ENCODE measurements around the gene LONP2. TPM values are rescaled to one million over a fixed set of nuclear protein-coding genes. Genes with fewer than 3 reads are reported as not detected.

Gene LONP2
- total and polyA plus RNA-seq, 9 of the 15 experiments (the other 6 are each of a cell fraction or from before 2014, with no cell fraction given): 8.1 to 41.2 (median 25.6) TPM

DNA sequence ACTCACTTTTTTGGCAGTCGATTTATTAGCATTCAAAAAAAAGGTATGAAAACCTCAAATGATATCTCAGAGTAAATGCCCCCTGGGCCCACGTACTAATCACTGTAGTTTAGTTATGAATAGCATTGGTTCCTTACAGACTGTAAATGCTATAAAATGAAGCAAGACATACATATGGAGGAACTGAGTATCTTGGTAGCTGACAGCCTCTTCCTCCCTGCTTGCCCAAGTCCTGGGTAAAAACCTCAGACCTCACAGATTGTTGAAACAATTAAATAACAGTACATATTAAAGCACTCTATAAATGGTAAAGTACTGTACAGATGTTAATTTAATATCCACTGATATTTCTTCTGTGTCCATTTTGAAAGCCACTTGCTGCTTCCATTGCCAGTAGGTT, 36.4 kb downstream of the LONP2 start (continued):
- TF ChIP-seq, protein P1, sequence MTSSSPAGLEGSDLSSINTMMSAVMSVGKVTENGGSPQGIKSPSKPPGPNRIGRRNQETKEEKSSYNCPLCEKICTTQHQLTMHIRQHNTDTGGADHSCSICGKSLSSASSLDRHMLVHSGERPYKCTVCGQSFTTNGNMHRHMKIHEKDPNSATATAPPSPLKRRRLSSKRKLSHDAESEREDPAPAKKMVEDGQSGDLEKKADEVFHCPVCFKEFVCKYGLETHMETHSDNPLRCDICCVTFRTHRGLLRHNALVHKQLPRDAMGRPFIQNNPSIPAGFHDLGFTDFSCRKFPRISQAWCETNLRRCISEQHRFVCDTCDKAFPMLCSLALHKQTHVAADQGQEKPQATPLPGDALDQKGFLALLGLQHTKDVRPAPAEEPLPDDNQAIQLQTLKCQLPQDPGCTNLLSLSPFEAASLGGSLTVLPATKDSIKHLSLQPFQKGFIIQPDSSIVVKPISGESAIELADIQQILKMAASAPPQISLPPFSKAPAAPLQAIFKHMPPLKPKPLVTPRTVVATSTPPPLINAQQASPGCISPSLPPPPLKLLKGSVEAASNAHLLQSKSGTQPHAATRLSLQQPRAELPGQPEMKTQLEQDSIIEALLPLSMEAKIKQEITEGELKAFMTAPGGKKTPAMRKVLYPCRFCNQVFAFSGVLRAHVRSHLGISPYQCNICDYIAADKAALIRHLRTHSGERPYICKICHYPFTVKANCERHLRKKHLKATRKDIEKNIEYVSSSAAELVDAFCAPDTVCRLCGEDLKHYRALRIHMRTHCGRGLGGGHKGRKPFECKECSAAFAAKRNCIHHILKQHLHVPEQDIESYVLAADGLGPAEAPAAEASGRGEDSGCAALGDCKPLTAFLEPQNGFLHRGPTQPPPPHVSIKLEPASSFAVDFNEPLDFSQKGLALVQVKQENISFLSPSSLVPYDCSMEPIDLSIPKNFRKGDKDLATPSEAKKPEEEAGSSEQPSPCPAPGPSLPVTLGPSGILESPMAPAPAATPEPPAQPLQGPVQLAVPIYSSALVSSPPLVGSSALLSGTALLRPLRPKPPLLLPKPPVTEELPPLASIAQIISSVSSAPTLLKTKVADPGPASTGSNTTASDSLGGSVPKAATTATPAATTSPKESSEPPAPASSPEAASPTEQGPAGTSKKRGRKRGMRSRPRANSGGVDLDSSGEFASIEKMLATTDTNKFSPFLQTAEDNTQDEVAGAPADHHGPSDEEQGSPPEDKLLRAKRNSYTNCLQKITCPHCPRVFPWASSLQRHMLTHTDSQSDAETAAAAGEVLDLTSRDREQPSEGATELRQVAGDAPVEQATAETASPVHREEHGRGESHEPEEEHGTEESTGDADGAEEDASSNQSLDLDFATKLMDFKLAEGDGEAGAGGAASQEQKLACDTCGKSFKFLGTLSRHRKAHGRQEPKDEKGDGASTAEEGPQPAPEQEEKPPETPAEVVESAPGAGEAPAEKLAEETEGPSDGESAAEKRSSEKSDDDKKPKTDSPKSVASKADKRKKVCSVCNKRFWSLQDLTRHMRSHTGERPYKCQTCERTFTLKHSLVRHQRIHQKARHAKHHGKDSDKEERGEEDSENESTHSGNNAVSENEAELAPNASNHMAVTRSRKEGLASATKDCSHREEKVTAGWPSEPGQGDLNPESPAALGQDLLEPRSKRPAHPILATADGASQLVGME (CRISPR knock-in tag; IDR thresholded peaks at IDR 0.05): no peak
- TF ChIP-seq KDM2B (CRISPR knock-in tag; IDR thresholded peaks at IDR 0.05): no peak
- no peak for TF ChIP-seq RB1 (IDR thresholded peaks at IDR 0.05; ENCODE audit: low read depth)
- TF ChIP-seq PRMT5 (CRISPR knock-in tag; IDR thresholded peaks at IDR 0.05): no peak

DNA sequence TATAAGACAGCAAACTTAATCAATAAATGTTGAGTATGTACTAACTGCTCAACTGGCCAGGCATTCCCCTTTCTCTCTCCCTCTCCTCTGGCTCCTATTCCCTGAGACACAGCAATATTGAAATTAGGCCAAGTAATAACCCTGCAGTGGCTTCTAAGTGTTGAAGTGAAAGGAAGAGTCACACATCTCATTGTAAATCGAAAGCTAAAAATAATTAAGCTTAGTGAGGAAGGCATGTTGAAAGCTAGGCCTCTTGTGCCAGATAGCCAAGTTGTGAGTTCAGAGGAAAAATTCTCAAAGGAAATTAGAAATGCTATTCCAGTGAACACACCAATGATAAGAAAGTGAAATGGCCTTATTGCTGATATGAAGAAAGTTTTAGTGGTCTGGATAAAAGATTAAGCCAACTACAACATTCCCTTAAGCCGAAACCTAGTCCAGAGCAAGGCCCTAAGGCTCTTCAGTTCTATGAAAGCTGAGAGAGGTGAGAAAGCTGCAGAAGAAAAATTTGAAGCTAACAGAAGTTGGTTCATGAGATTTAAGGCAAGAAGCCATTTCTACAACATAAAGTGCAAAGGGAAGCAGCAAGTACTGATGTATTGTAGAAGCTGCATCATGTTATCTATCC, 38.6 kb downstream of the LONP2 start:
- Histone ChIP-seq H3K9me3 (replicated peaks; ENCODE audit: control insufficient read depth, insufficient read depth, low read depth, low read length) (peaks cover 1% of the 10 kb centered on the region), H2AFZ (ENCODE audit: low read depth, low read length) (no peak overlapping the region), H3K27me3 (ENCODE audit: control insufficient read depth in 2 of 2, insufficient read depth in 2 of 2, low read length in 2 of 2) (no peaks in the 10 kb centered on the region), H4K20me1 (replicated peaks; ENCODE audit: control insufficient read depth, insufficient read depth, low read length) (no peaks in the 10 kb centered on the region), H3K27ac (ENCODE audit: extremely low read depth, low read depth, low read length) (no peak overlapping the region), H3K4me2 (ENCODE audit: insufficient read depth, low read length) (no peak overlapping the region), H3K79me2 (ENCODE audit: control insufficient read depth, insufficient read depth, low read length) (peaks cover 6% of the 10 kb centered on the region; the same call in 1 of the 3 replicates), H3K4me1 (replicated peaks in 1 of 2; ENCODE audit: control insufficient read depth in 2 of 2, insufficient read depth in 2 of 2, low read length in 2 of 2) (no peaks in the 10 kb centered on the region; a peak in 2 of 5 replicates), H3K36me3 (ENCODE audit: control insufficient read depth, insufficient read depth, low read length) (peaks cover 61% of the 10 kb centered on the region), H3K9me1 (ENCODE audit: control insufficient read depth, insufficient read depth, low read length) (no peaks in the 10 kb centered on the region), H3K4me3 (no peak overlapping the region), H3K9ac (ENCODE audit: insufficient read depth in 1 of 2, low read depth in 2 of 2, low read length in 2 of 2) (no peak overlapping the region)
- intact Hi-C loops (cut with micrococcal nuclease): no loop called here
- in situ Hi-C loops (cut with MboI): no loop called here
- WGBS (ENCODE audit: insufficient coverage, low coverage, missing lambda C conversion rate): 100% methylated on average over 2 of the region's 2 CpGs
- no TSS peak for BruUV-seq (replicated peaks)
- ATAC-seq (no peak), DNase-seq (ENCODE audit: extremely low read depth in 1 of 4, low spot score in 3 of 4) (no peak), FAIRE-seq (no peak)
- ChIA-PET CTCF (ENCODE audit: low intra/inter-chr PET ratio) (no interaction called here), POLR2A (no interaction called here)
- TF ChIP-seq, protein P2, sequence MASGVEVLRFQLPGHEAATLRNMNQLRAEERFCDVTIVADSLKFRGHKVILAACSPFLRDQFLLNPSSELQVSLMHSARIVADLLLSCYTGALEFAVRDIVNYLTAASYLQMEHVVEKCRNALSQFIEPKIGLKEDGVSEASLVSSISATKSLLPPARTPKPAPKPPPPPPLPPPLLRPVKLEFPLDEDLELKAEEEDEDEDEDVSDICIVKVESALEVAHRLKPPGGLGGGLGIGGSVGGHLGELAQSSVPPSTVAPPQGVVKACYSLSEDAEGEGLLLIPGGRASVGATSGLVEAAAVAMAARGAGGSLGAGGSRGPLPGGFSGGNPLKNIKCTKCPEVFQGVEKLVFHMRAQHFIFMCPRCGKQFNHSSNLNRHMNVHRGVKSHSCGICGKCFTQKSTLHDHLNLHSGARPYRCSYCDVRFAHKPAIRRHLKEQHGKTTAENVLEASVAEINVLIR (CRISPR knock-in tag; IDR thresholded peaks at IDR 0.05): no peak
- TF ChIP-seq, protein P3, sequence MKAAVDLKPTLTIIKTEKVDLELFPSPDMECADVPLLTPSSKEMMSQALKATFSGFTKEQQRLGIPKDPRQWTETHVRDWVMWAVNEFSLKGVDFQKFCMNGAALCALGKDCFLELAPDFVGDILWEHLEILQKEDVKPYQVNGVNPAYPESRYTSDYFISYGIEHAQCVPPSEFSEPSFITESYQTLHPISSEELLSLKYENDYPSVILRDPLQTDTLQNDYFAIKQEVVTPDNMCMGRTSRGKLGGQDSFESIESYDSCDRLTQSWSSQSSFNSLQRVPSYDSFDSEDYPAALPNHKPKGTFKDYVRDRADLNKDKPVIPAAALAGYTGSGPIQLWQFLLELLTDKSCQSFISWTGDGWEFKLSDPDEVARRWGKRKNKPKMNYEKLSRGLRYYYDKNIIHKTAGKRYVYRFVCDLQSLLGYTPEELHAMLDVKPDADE (conservative IDR thresholded peaks at IDR 0.05; ENCODE audit: control insufficient read depth, low read depth, low read length): no peak
- TF ChIP-seq, protein P4, sequence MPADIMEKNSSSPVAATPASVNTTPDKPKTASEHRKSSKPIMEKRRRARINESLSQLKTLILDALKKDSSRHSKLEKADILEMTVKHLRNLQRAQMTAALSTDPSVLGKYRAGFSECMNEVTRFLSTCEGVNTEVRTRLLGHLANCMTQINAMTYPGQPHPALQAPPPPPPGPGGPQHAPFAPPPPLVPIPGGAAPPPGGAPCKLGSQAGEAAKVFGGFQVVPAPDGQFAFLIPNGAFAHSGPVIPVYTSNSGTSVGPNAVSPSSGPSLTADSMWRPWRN (IDR thresholded peaks at IDR 0.05; ENCODE audit: low read depth): no peak
- no peak for TF ChIP-seq RBM22 (IDR thresholded peaks at IDR 0.05; ENCODE audit: low read depth, low read length, poor library complexity, severe bottlenecking)
- TF ChIP-seq ZNF445 (CRISPR knock-in tag; IDR thresholded peaks at IDR 0.05; ENCODE audit: low read depth): no peak
- TF ChIP-seq, protein P5, sequence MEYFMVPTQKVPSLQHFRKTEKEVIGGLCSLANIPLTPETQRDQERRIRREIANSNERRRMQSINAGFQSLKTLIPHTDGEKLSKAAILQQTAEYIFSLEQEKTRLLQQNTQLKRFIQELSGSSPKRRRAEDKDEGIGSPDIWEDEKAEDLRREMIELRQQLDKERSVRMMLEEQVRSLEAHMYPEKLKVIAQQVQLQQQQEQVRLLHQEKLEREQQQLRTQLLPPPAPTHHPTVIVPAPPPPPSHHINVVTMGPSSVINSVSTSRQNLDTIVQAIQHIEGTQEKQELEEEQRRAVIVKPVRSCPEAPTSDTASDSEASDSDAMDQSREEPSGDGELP (CRISPR knock-in tag; IDR thresholded peaks at IDR 0.05; ENCODE audit: borderline replicate concordance): no peak
